BJ (cell line): Measurements from ENCODE around the gene DACH1. TPM values are rescaled to one million over a fixed set of nuclear protein-coding genes. Genes with fewer than 3 reads are reported as not detected.

ENCODE experiments used
- CTCF ChIA-PET: fragments of 350-600 bp; formaldehyde crosslinking; extraction: SDS; loops from one replicate; lab custom pipeline; 2021; ENCODE audit warnings: antibody characterized with exemption, inconsistent platforms; lab: Yijun Ruan, JAX
- POLR2A ChIA-PET: fragments of 300-600 bp; sonication (Branson Sonifier 250); formaldehyde crosslinking; extraction: SDS; loops from one replicate; lab custom pipeline; 2021; ENCODE audit warnings: antibody characterized with exemption; lab: Charles Lee
- DNase-seq: peaks from one replicate; pipeline ENCODE4 v3.0.0-alpha.2; 2011; ENCODE audit warnings: low read depth
- H3K27me3 ChIP-seq: 2 replicates; pipeline ENCODE4 v1.6.0; 2011; ENCODE audit warnings: low read length; ENCODE audit not compliant: control insufficient read depth, insufficient read depth
- H3K36me3 ChIP-seq: 2 replicates; pipeline ENCODE4 v1.5.1; 2011; ENCODE audit warnings: low read length; ENCODE audit not compliant: control insufficient read depth, insufficient read depth
- H3K4me3 ChIP-seq: 2 replicates; pipeline ENCODE4 v1.5.1; 2011; ENCODE audit warnings: low read depth, mild to moderate bottlenecking, control low read depth, low read length
- polyA plus RNA-seq: library from polyadenylated mRNA; depleted of rRNA; stranded (reverse); fragments of >200 nt; gene quantifications from 2 replicates; pipeline ENCODE4 v1.2.3, GENCODE V29; 2011
- TF ChIP-seq, protein P1 (sequence below): IDR thresholded peaks from 2 replicates; pipeline ENCODE4 v1.5.1; 2011; ENCODE audit warnings: low read depth, mild to moderate bottlenecking, control low read depth, inconsistent platforms, low read length, moderate library complexity; ENCODE audit not compliant: insufficient read depth

The DACH1 gene
- polyA plus RNA-seq, 1 experiment: 0.01 TPM

- TF ChIP-seq, protein P1, sequence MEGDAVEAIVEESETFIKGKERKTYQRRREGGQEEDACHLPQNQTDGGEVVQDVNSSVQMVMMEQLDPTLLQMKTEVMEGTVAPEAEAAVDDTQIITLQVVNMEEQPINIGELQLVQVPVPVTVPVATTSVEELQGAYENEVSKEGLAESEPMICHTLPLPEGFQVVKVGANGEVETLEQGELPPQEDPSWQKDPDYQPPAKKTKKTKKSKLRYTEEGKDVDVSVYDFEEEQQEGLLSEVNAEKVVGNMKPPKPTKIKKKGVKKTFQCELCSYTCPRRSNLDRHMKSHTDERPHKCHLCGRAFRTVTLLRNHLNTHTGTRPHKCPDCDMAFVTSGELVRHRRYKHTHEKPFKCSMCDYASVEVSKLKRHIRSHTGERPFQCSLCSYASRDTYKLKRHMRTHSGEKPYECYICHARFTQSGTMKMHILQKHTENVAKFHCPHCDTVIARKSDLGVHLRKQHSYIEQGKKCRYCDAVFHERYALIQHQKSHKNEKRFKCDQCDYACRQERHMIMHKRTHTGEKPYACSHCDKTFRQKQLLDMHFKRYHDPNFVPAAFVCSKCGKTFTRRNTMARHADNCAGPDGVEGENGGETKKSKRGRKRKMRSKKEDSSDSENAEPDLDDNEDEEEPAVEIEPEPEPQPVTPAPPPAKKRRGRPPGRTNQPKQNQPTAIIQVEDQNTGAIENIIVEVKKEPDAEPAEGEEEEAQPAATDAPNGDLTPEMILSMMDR: no peak
- H3K27me3 ChIP-seq: no peaks in the 10 kb centered on the region
- no peaks in the 10 kb centered on the region for H3K36me3 ChIP-seq
- ChIA-PET CTCF (no interaction called here), POLR2A (no interaction called here)
- no peak overlapping the region for H3K4me3 ChIP-seq
- DNase-seq: no peak
Measured at GRCh38 chr13:71632206-71632605, 234.8 kb downstream of the DACH1 start.

DNA sequence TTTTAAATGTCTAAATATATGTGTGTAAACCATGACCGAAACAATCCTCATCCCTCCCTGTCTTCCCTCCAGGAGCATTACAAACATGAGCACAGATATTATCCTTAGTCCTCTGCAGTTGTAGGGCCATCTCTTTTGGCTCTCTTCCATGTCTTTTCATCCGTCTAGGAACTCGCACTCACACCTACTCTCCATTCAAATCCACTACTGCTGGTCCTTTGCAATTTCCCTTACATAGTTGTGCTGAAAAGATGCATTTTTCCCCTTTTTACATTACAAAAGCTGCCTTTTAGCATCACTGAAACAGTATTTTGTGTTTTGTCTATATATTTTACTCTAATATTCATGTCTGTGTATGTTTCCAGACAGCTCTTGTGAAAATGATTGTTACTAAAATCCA lies 237.8 kb downstream of the DACH1 start:
- TF ChIP-seq, protein P1: no peak
- no peaks in the 10 kb centered on the region for H3K36me3 ChIP-seq
- DNase-seq: no peak
- ChIA-PET CTCF (no interaction called here), POLR2A (no interaction called here)
- H3K27me3 ChIP-seq: no peaks in the 10 kb centered on the region
- no peak overlapping the region for H3K4me3 ChIP-seq

- TF ChIP-seq, protein P1: no peak
- POLR2A ChIA-PET: no interaction called here
- Histone ChIP-seq H3K27me3 (no peaks in the 10 kb centered on the region), H3K36me3 (no peaks in the 10 kb centered on the region), H3K4me3 (no peak overlapping the region)
- no peak for DNase-seq
- CTCF ChIA-PET: interaction anchor here (0.7 kb wide), 1 partner anchor 401 kb away, joined by 3 read pairs; no protein-coding TSS in a partner anchor
Measured at GRCh38 chr13:71626421-71627117, 240.4 kb downstream of the DACH1 start.

- Histone ChIP-seq H3K27me3 (no peaks in the 10 kb centered on the region), H3K36me3 (no peaks in the 10 kb centered on the region), H3K4me3 (no peak overlapping the region)
- POLR2A ChIA-PET: no interaction called here
- CTCF ChIA-PET: no interaction called here
- peak; percentile 62 for DNase-seq
- TF ChIP-seq, protein P1: no peak
Measured at GRCh38 chr13:71625694-71626093, 241.3 kb downstream of the DACH1 start.

DNA sequence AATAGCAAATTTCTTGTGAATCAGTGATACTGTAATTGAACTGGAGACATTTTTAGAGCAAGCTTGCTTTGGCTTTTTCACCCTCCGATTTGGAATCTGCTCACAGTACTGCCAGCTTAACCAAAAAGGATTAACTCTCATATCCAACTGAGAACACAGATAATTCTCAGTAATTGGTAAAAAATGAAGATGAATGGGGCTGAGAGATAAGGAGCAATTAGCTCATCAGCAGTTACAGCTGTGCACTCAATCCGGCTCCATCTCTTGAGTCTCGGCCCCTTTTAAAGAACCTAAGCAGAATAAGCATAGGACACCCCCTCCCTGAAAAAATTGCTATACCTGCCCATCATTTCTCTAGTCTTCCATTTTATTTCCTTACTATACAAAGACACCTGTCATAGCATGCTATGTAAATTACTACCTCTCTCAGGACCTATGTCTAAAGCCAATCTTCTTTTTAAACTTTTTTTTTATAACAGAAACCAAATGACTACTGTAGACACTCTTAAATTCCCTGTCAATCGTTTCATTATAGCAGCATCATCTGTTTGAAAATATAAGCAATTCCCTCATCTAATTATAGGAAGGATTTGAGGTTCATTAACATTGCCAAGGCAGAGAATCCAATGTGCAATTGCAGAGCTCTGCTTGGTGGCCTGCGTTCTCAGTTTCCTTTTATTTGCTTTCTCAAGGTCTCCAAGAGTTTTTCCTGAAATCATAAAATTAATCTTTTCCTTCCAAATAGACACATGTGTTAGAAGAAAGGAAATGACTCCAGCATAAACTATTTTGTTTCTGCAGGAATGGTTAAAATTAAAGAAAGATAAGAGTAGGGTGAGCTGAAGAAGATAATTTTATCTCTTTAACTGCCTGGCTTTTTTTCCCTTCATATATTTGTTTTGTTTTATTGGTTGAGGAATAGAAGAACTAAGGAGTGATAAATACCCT lies 242.1 kb downstream of the DACH1 start:
- no peak overlapping the region for H3K4me3 ChIP-seq
- TF ChIP-seq, protein P1: no peak
- no peak for DNase-seq
- no peaks in the 10 kb centered on the region for H3K36me3 ChIP-seq
- POLR2A ChIA-PET: no interaction called here
- H3K27me3 ChIP-seq: no peaks in the 10 kb centered on the region
- CTCF ChIA-PET: no interaction called here
